ENCODE measurements around the gene EYA2. TPM values are rescaled to one million over a fixed set of nuclear protein-coding genes. Genes with fewer than 3 reads are reported as not detected.

Gene EYA2
- total and polyA plus RNA-seq, 2 donors (not counting 3 experiments of a cell fraction or from before 2014, with no cell fraction given), result not detected

DNA sequence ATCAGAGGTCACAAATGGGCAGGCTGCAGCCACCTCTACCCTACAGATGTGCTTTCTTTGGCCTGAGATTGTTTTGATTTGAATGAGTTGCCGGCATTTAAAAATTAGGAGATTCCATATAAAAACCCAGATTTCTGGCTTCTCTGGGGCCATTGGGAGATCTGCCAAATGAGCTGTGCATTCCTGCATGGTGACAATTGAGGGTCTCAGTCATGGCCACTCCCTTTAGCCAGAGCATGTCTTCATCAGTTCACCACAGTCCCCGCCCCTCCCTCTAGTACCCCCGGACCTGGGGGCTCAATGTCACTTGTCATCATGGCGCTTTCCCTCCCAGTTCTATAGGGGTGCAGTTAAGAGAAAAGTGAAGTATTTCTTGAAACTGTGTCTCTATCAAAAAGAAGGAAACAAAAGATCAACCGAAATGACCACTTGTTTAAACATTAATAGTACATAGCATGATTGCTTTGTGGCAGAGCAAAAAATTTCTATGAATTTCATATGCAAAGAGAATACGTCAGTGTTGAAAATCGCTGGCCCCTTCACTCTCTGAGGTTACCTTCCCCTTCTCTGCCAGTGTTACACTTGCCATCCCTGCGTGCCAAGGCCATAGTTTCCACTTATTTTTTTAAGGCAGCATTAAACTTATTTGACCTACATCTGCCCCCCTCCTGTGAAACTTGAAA is 21.1 kb downstream of the EYA2 start:
- POLR2A ChIA-PET, result no interaction called here
- H3K9me3 ChIP-seq (replicated peaks; ENCODE audit: control insufficient read depth, insufficient read depth, low read length), result no peaks in the 10 kb centered on the region
- H3K27ac ChIP-seq (ENCODE audit: insufficient read depth, low read depth, low read length), result no peak overlapping the region
- H4K20me1 ChIP-seq (replicated peaks; ENCODE audit: control insufficient read depth, extremely low read depth, insufficient read depth, low read length), result no peaks in the 10 kb centered on the region
- H3K9me1 ChIP-seq (replicated peaks; ENCODE audit: control insufficient read depth, extremely low read depth, insufficient read depth, low read length), result no peaks in the 10 kb centered on the region
- dilution Hi-C loops (cut with MboI; ENCODE audit: extremely low pct_ligation_motif_present, low sequenced_read_pairs) (no loop called here), intact Hi-C loops (cut with micrococcal nuclease) (no loop called here)
- no TSS peak for BruUV-seq (replicated peaks)
- H3K79me2 ChIP-seq (ENCODE audit: control insufficient read depth, insufficient read depth, low read length), result no peaks in the 10 kb centered on the region
- H2AFZ ChIP-seq (ENCODE audit: low read depth, low read length), result no peak overlapping the region
- no peaks in the 10 kb centered on the region for H3K27me3 ChIP-seq (ENCODE audit: control insufficient read depth in 2 of 2, insufficient read depth in 2 of 2, low read length in 2 of 2)
- no peaks in the 10 kb centered on the region for H3K4me1 ChIP-seq (ENCODE audit: control insufficient read depth, extremely low read depth, insufficient read depth, low read length)
- no peak for DNase-seq (ENCODE audit: low read depth, low spot score)
- no peak overlapping the region for H3K4me3 ChIP-seq (replicated peaks in 1 of 3; ENCODE audit: insufficient read depth in 1 of 3, low read depth in 1 of 3, low read length in 3 of 3)
- FAIRE-seq, result no peak
- H3K4me2 ChIP-seq (ENCODE audit: insufficient read depth, low read length), result no peak overlapping the region
- H3K9ac ChIP-seq (replicated peaks; ENCODE audit: extremely low read depth, insufficient read depth, low read length), result no peak overlapping the region
- no peaks in the 10 kb centered on the region for H3K36me3 ChIP-seq (ENCODE audit: control insufficient read depth in 2 of 2, extremely low read depth in 1 of 2, insufficient read depth in 2 of 2, low read length in 2 of 2)
- CTCF ChIA-PET, result no interaction called here
- TF ChIP-seq GATA2 (IDR thresholded peaks at IDR 0.05; ENCODE audit: insufficient read depth, insufficient read length, low read depth, low read length), result no peak
- no peak for TF ChIP-seq FOS (IDR thresholded peaks at IDR 0.05; ENCODE audit: borderline replicate concordance, insufficient read depth, low read length)
- no peak for TF ChIP-seq POLR2A (IDR thresholded peaks at IDR 0.05; ENCODE audit: low read depth, low read length)
- TF ChIP-seq EZH2 (IDR thresholded peaks at IDR 0.05; ENCODE audit: borderline replicate concordance, low read depth, low read length, severe bottlenecking), result no peak
- TF ChIP-seq MYC (IDR thresholded peaks at IDR 0.05; ENCODE audit: low read depth, low read length), result no peak
- TF ChIP-seq, protein P1, sequence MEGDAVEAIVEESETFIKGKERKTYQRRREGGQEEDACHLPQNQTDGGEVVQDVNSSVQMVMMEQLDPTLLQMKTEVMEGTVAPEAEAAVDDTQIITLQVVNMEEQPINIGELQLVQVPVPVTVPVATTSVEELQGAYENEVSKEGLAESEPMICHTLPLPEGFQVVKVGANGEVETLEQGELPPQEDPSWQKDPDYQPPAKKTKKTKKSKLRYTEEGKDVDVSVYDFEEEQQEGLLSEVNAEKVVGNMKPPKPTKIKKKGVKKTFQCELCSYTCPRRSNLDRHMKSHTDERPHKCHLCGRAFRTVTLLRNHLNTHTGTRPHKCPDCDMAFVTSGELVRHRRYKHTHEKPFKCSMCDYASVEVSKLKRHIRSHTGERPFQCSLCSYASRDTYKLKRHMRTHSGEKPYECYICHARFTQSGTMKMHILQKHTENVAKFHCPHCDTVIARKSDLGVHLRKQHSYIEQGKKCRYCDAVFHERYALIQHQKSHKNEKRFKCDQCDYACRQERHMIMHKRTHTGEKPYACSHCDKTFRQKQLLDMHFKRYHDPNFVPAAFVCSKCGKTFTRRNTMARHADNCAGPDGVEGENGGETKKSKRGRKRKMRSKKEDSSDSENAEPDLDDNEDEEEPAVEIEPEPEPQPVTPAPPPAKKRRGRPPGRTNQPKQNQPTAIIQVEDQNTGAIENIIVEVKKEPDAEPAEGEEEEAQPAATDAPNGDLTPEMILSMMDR (IDR thresholded peaks at IDR 0.05; ENCODE audit: extremely low read depth in 1 of 2, insufficient read depth in 1 of 2, low read depth in 1 of 2, low read length in 2 of 2), result no peak
- TF ChIP-seq JUN (IDR thresholded peaks at IDR 0.05; ENCODE audit: borderline replicate concordance, insufficient read depth, insufficient read length, low read depth), result no peak
- TF ChIP-seq, protein P2, sequence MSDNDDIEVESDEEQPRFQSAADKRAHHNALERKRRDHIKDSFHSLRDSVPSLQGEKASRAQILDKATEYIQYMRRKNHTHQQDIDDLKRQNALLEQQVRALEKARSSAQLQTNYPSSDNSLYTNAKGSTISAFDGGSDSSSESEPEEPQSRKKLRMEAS (IDR thresholded peaks at IDR 0.05; ENCODE audit: insufficient read depth, insufficient read length), result no peak
- TF ChIP-seq POLR2AphosphoS5 (IDR thresholded peaks at IDR 0.05; ENCODE audit: insufficient read depth, low read depth, low read length), result no peak

Data from endothelial cell of umbilical vein (primary cell).